Fibroblast of villous mesenchyme (primary cell): ENCODE data around the gene PTDSS2. TPM values are rescaled to one million over a fixed set of nuclear protein-coding genes. Genes with fewer than 3 reads are reported as not detected.
"Not testable (repeated sequence)": the region's sequence is repeated elsewhere in the genome, so short reads cannot be mapped to it uniquely, and the experiment has no call there.

ENCODE experiments used
- DNase-seq: peaks from one replicate; pipeline ENCODE4 v3.0.0-alpha.2; 2010; ENCODE audit warnings: low read depth
- H3K4me3 ChIP-seq: 2 replicates; pipeline ENCODE4 v1.5.1; 2011; ENCODE audit warnings: low read depth, mild to moderate bottlenecking, low read length
- total RNA-seq: library from RNA; depleted of rRNA; stranded (reverse); fragments of >200 nt; gene quantifications from 2 replicates; pipeline ENCODE4 v1.2.3, GENCODE V29; 2012
- TF ChIP-seq, protein P1 (sequence below): IDR thresholded peaks from 2 replicates; pipeline ENCODE4 v1.5.1; 2012; ENCODE audit warnings: low read depth, mild to moderate bottlenecking, low read length; ENCODE audit not compliant: insufficient read depth

PTDSS2 gene
- total RNA-seq, 1 donor, result 31.5 TPM

DNA sequence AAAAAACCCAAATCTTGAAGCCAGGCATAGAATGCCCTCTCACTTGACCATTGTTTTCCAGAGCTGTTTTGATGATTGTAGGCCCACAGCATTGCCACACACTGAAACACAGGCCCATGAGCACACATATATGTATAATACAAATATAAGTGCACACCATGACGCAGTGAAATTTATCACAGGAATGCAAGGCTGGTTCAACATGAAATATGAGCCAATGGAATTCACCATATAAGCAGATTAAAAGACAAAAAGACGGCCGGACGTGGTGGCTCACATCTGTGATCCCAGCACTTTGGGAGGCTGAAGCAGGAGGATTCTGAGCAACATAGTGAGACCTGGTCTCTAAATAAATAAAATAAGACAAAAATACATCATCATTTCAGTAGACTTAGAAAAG lies 66.3 kb downstream of the PTDSS2 start:
- DNase-seq, result no peak
- H3K4me3 ChIP-seq, result no peak overlapping the region
- TF ChIP-seq, protein P1, sequence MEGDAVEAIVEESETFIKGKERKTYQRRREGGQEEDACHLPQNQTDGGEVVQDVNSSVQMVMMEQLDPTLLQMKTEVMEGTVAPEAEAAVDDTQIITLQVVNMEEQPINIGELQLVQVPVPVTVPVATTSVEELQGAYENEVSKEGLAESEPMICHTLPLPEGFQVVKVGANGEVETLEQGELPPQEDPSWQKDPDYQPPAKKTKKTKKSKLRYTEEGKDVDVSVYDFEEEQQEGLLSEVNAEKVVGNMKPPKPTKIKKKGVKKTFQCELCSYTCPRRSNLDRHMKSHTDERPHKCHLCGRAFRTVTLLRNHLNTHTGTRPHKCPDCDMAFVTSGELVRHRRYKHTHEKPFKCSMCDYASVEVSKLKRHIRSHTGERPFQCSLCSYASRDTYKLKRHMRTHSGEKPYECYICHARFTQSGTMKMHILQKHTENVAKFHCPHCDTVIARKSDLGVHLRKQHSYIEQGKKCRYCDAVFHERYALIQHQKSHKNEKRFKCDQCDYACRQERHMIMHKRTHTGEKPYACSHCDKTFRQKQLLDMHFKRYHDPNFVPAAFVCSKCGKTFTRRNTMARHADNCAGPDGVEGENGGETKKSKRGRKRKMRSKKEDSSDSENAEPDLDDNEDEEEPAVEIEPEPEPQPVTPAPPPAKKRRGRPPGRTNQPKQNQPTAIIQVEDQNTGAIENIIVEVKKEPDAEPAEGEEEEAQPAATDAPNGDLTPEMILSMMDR, result no peak

DNA sequence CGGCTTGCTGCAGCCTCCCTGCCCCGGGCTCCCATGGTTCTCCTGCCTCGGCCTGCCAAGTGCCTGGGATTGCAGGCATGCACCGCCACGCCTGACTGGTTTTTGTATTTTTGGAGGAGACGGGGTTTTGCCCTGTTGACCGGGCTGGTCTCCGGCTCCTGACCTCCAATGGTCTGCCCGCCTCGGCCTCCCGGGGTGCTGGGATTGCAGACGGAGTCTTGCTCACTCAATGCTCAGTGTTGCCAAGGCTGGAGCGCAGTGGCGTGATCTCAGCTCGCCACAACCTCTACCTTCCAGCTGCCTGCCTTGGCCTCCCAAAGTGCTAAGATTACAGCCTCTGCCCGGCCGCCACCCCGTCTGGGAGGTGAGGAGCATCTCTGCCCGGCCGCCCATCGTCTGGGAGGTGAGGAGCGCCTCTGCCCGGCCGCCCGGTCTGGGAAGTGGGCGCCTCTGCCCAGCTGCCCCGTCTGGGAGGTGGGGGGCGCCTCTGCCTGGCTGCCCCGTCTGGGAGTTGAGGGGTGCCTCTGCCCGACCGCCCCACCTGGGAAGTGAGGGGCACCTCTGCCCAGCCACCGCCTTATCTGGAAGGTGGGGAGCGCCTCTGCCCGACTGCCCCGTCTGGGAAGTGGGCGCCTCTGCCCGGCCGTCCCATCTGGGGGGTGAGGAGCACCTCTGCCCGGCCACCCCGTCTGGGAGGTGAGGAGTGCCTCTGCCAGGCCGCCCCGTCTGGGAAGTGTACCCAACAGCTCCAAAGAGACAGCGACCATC lies 67.0 kb downstream of the PTDSS2 start:
- DNase-seq, H3K4me3 ChIP-seq: not testable (repeated sequence)

DNA sequence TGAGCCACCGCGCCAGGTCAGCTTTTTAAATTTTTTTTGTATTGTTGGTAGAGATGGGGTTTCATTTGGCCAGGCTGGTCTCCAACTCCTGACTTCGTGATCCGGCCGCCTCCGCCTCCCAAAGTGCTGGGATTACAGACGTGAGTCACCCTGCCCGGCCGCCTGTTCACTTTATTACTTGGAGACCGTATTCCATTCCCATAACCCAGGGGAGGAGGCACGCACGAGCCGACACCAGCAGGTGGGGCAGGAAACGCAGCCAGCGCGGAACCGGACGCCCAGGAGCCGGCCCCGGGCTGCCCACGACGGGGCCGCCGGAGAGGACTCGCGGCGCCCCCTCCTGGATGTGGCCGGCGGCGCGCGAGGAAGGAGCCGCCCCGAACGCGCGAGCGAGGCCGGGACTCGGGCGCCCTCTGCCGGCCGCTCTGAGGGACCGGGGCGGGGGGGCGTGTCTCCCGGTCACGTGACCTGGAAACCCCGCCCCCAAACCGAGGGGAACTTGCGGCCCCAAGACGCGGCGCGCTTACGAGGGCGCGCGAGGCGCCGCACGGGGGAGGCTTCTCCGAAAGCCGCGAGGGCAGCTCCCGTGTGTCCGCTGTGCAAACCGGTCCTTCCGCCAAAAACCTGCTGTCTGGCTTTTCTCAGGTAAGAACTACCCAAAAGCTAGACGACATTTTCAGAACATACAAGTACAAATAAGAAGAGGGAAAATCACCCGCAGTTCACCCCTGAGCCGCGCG lies 68.6 kb downstream of the PTDSS2 start:
- TF ChIP-seq, protein P1, result peak; percentile 82
- DNase-seq, result peak; percentile 98
- peak overlapping the region; percentile 55 for H3K4me3 ChIP-seq

DNA sequence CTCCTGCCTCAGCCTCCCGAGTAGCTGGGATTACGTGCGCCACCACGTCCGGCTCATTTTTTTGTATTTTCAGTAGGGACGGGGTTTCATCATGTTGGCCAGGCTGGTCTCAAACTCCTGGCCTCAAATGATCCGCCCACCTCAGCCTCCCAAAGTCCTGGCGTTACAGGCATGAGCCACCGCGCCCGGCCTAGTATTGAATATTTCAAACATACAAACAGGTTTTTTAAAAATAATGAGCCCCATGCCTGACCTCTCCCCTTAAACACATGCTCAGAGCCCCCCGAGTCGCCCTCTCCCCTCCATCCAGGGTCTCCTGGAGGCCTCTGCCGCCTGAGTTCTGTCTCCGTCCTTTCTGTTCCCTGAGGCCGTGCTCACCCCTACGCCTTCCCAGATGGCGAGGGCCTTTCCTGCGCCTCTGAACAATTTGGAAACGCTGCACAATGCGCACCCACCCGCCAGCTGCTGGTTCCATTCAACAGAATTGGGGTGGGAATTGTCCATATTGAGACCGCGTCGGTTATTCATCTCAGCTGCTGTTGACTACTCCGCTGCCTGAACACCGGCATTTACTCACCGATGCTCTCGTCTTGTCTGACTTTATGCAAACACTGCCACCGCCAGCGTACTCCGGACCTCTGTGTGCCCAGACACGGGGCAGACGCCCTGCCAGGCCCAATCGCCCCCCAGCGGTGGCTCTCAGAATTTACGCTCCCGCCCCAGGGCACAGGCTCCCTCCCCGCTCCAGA lies 70.5 kb downstream of the PTDSS2 start:
- TF ChIP-seq, protein P1, result peak; percentile 27
- no peak for DNase-seq
- H3K4me3 ChIP-seq, result no peak overlapping the region

DNA sequence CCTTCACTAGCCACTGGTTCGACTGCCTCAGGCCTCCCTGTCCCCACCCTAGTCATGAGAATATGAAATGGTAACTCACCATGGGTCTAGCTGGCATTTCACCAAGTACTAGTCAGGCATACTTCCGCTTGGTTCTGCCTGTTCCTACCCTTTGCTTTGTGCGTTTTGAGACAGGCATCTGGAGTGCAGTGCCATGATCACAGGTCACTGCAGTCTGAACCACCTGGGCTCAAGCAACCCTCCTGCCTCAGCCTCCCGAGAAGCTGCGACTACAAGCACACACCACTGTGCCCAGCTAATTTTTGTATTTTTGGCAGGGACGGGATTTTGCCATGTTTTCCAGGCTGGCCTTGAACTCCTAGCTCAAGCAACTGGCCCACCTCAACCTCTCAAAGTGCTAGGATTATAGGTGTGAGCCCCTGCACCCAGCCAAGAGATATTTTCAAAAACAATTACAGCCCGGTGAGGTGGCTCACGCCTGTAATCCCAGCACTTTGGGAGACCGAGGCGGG lies 71.2 kb downstream of the PTDSS2 start:
- H3K4me3 ChIP-seq, result no peak overlapping the region
- DNase-seq, result no peak
- TF ChIP-seq, protein P1, result no peak

DNA sequence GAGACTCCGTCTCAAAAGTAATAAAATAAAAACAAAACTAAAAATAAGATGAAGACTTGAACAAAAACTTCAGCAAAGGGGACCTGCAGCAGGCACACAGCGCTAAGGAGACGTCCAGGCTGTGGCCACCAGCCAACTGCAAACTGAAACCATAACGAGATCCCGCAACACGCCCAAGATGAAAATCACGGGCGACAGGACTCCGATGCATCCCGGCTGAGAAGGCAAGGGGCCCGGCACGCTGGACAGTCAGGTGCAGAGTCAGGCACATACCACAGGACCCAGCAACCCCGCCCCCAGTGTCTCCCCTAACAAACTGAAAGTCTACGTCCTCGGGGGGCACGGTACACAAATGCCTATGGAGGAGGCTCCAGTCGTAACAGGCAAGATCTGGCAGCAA lies 76.1 kb downstream of the PTDSS2 start:
- peak overlapping the region; percentile 2 for H3K4me3 ChIP-seq
- no peak for DNase-seq
- TF ChIP-seq, protein P1, result no peak

DNA sequence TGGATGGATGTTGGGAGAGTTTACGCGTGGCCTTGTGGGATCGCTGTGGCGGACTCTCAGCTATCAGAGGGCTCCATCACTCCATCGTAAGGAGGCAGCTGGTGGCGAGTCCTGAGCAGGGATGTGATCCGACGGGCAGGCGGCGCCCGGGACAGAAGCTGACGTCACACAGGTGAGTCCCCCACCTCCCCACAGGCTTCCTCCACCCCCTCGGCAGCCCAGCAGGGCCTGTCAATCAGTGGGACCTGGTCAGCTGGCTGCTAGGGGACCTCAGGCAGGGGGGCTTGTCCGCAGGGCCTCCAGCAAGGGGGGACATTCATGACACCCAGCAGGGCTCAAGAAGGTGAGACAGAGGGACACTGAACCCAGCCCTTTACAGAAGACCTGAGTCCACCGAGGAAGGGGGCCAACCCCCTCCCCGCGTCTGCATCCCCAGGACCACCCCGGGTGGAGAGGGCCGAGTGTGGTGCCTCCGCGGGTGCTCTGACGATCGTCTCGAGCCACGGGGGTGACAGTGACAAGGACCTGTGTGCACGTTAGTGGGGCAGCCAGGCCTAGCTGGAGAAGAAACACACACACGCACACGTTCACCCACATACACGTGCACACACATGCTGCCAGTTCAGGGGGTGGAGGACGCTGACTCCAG lies 78.2 kb downstream of the PTDSS2 start:
- no peak for DNase-seq
- TF ChIP-seq, protein P1, result no peak
- no peak overlapping the region for H3K4me3 ChIP-seq
